H9 (cell line): Measurements from ENCODE around the gene CAPN2. TPM values are rescaled to one million over a fixed set of nuclear protein-coding genes. Genes with fewer than 3 reads are reported as not detected.

Source experiments
- DNase-seq: peaks from one replicate; pipeline ENCODE4 v3.0.0-alpha.2; 2017
- H2AFZ ChIP-seq: one replicate; pipeline ENCODE4 v1.6.1; 2013; ENCODE audit warnings: mild to moderate bottlenecking, low read length, control low read depth, moderate library complexity
- H2AK5ac ChIP-seq: 2 replicates; pipeline ENCODE4 v1.6.1; 2013; ENCODE audit warnings: low read length, control low read depth, mixed read lengths; ENCODE audit not compliant: insufficient read length
- H2BK120ac ChIP-seq: one replicate; pipeline ENCODE4 v1.6.1; 2013; ENCODE audit warnings: low read depth, mild to moderate bottlenecking, low read length, control low read depth, inconsistent platforms; ENCODE audit not compliant: poor library complexity, severe bottlenecking
- H2BK12ac ChIP-seq: 2 replicates; pipeline ENCODE4 v1.6.1; 2013; ENCODE audit warnings: low read length, control low read depth, mixed read lengths, low read depth; ENCODE audit not compliant: insufficient read length
- H2BK15ac ChIP-seq: 2 replicates; pipeline ENCODE4 v1.6.1; 2013; ENCODE audit warnings: low read depth, low read length, control low read depth
- H2BK20ac ChIP-seq: one replicate; pipeline ENCODE4 v1.6.1; 2013; ENCODE audit warnings: low read depth, mild to moderate bottlenecking, low read length, control low read depth, inconsistent platforms; ENCODE audit not compliant: poor library complexity, severe bottlenecking
- H2BK5ac ChIP-seq: 2 replicates; pipeline ENCODE4 v1.6.1; 2013; ENCODE audit warnings: low read length, control low read depth, mixed read lengths; ENCODE audit not compliant: insufficient read length
- H3K14ac ChIP-seq: 2 replicates; pipeline ENCODE4 v1.6.1; 2013; ENCODE audit warnings: low read length, control low read depth; ENCODE audit not compliant: insufficient read depth
- H3K18ac ChIP-seq: 2 replicates; pipeline ENCODE4 v1.6.1; 2013; ENCODE audit warnings: low read depth, mild to moderate bottlenecking, mixed read lengths, low read length, control low read depth; ENCODE audit not compliant: insufficient read length
- H3K23ac ChIP-seq: 2 replicates; pipeline ENCODE4 v1.6.1; 2013; ENCODE audit warnings: low read length, control low read depth, mixed read lengths, low read depth; ENCODE audit not compliant: insufficient read length
- H3K23me2 ChIP-seq: 2 replicates; pipeline ENCODE4 v1.6.1; 2013; ENCODE audit warnings: low read depth, mild to moderate bottlenecking, mixed read lengths, low read length, control low read depth; ENCODE audit not compliant: insufficient read length, poor library complexity, severe bottlenecking
- H3K27ac ChIP-seq: 2 replicates; pipeline ENCODE4 v1.5.1; 2013; ENCODE audit warnings: low read length, control low read depth, mixed read lengths, low read depth; ENCODE audit not compliant: insufficient read length
- H3K27me3 ChIP-seq: 2 replicates; pipeline ENCODE4 v1.6.1; 2013; ENCODE audit warnings: low read length, control low read depth, inconsistent platforms; ENCODE audit not compliant: insufficient read depth
- H3K4ac ChIP-seq: 2 replicates; pipeline ENCODE4 v1.6.1; 2013; ENCODE audit warnings: low read depth, mild to moderate bottlenecking, control low read depth, inconsistent platforms, low read length, moderate library complexity
- H3K4me1 ChIP-seq: 2 replicates; pipeline ENCODE4 v1.6.1; 2013; ENCODE audit warnings: low read length, control low read depth, inconsistent platforms; ENCODE audit not compliant: insufficient read depth
- H3K4me2 ChIP-seq: 2 replicates; pipeline ENCODE4 v1.6.1; 2013; ENCODE audit warnings: low read length, control low read depth, mixed read lengths; ENCODE audit not compliant: insufficient read length, insufficient read depth
- H3K56ac ChIP-seq: 2 replicates; pipeline ENCODE4 v1.6.1; 2013; ENCODE audit warnings: low read depth, mild to moderate bottlenecking, mixed read lengths, low read length, control low read depth; ENCODE audit not compliant: insufficient read length
- H3K79me1 ChIP-seq: 2 replicates; pipeline ENCODE4 v1.6.1; 2013; ENCODE audit warnings: low read depth, mild to moderate bottlenecking, moderate library complexity, low read length, control low read depth, inconsistent platforms; ENCODE audit not compliant: insufficient read depth, poor library complexity, severe bottlenecking
- H3K79me2 ChIP-seq: 2 replicates; pipeline ENCODE4 v1.6.1; 2013; ENCODE audit warnings: low read length, control low read depth, inconsistent platforms; ENCODE audit not compliant: insufficient read depth
- H3K9ac ChIP-seq: 2 replicates; pipeline ENCODE4 v1.6.1; 2013; ENCODE audit warnings: low read length, control low read depth, mixed read lengths; ENCODE audit not compliant: insufficient read length; ENCODE audit errors: extremely low read depth
- H3K9me3 ChIP-seq: one replicate; pipeline ENCODE4 v1.6.1; 2013; ENCODE audit warnings: low read depth, low read length, inconsistent platforms; ENCODE audit not compliant: control insufficient read depth
- H3T11ph ChIP-seq: one replicate; pipeline ENCODE4 v1.6.1; 2013; ENCODE audit warnings: mild to moderate bottlenecking, low read length, control low read depth, inconsistent platforms
- H4K20me1 ChIP-seq: one replicate; pipeline ENCODE4 v1.6.1; 2013; ENCODE audit not compliant: control insufficient read depth, insufficient read length, insufficient read depth
- H4K5ac ChIP-seq: 2 replicates; pipeline ENCODE4 v1.6.1; 2013; ENCODE audit warnings: low read depth, mild to moderate bottlenecking, mixed read lengths, low read length, control low read depth; ENCODE audit not compliant: insufficient read length
- H4K8ac ChIP-seq: replicated peaks from 2 replicates; pipeline ENCODE4 v1.6.1; 2013; ENCODE audit warnings: low read length, control low read depth, mixed read lengths, low read depth; ENCODE audit not compliant: insufficient read length
- H4K91ac ChIP-seq: 2 replicates; pipeline ENCODE4 v1.6.1; 2013; ENCODE audit warnings: low read depth, mild to moderate bottlenecking, moderate library complexity, mixed read lengths, low read length, control low read depth; ENCODE audit not compliant: insufficient read length
- H3K27ac Mint-ChIP-seq, 3 experiments: 2 replicates in 2 of 3; 3 replicates in 1 of 3; pipeline ENCODE4 v1.8.0; 2020 to 2021; ENCODE audit warnings: mixed read lengths in 3 of 3, mild to moderate bottlenecking in 1 of 3, moderate library complexity in 1 of 3
- H3K27me3 Mint-ChIP-seq: 2 replicates; pipeline ENCODE4 v1.8.0; 2021; ENCODE audit warnings: low read depth, mild to moderate bottlenecking, moderate library complexity, mixed read lengths
- H3K36me3 Mint-ChIP-seq, 3 experiments: 2 replicates in 2 of 3; 3 replicates in 1 of 3; pipeline ENCODE4 v1.8.0; 2020 to 2021; ENCODE audit warnings: low read depth in 3 of 3, mixed read lengths in 3 of 3; ENCODE audit not compliant: insufficient read depth in 1 of 3
- H3K4me1 Mint-ChIP-seq, 2 experiments: 2 replicates each; pipeline ENCODE4 v1.8.0; 2020; ENCODE audit warnings: mixed read lengths in 2 of 2
- H3K4me3 Mint-ChIP-seq, 2 experiments: 2 replicates in 1 of 2; 3 replicates in 1 of 2; pipeline ENCODE4 v1.8.0; 2020 to 2021; ENCODE audit warnings: mild to moderate bottlenecking in 2 of 2, mixed read lengths in 2 of 2, moderate library complexity in 1 of 2
- H3K9me3 Mint-ChIP-seq, 2 experiments: 2 replicates in 1 of 2; 3 replicates in 1 of 2; pipeline ENCODE4 v1.8.0; 2020; ENCODE audit warnings: mild to moderate bottlenecking in 2 of 2, mixed read lengths in 2 of 2, moderate library complexity in 1 of 2
- CTCF ChIP-seq: fragments of 200-600 bp; sonication (generic); conservative IDR thresholded peaks from 3 replicates; pipeline ENCODE4 v1.8.0; 2021; ENCODE audit warnings: antibody characterized with exemption, mild to moderate bottlenecking
- WGBS: extraction: QIAGEN DNeasy Blood & Tissue Kit; methylation state at CpG from one replicate; pipeline ENCODE4 v1.1.7; 2013; ENCODE audit warnings: missing lambda C conversion rate, low lambda C conversion rate, mixed read lengths; ENCODE audit not compliant: insufficient read length; ENCODE audit errors: extremely low coverage; 5-methylcytosine and 5-hydroxymethylcytosine counted together
- total RNA-seq: library from RNA; stranded (reverse); gene quantifications from 2 replicates; pipeline ENCODE4 v1.2.1, GENCODE V29; 2021

Gene CAPN2
- total RNA-seq, 1 experiment from 2014 or later, result 32.2 TPM

GRCh38 chr1:223680188-223680587 lies 32.2 kb upstream of the CAPN2 start:
- Histone ChIP-seq H4K20me1 (no peaks in the 10 kb centered on the region), H3K9me3 (no peaks in the 10 kb centered on the region), H3T11ph (no peak overlapping the region), H3K9ac (no peak overlapping the region), H3K79me2 (no peaks in the 10 kb centered on the region), H4K8ac (no peak overlapping the region), H2BK120ac (no peak overlapping the region), H3K4ac (no peak overlapping the region), H2AFZ (no peak overlapping the region), H3K79me1 (no peaks in the 10 kb centered on the region), H4K5ac (no peak overlapping the region), H3K23ac (no peak overlapping the region), H2BK20ac (no peak overlapping the region), H2BK5ac (no peak overlapping the region), H3K27ac (no peak overlapping the region), H2AK5ac (no peak overlapping the region), H3K14ac (no peak overlapping the region), H2BK12ac (no peak overlapping the region), H3K23me2 (no peaks in the 10 kb centered on the region), H3K56ac (no peak overlapping the region), H3K18ac (no peak overlapping the region), H3K4me2 (no peak overlapping the region), H3K4me1 (no peaks in the 10 kb centered on the region), H2BK15ac (no peak overlapping the region), H4K91ac (no peak overlapping the region), H3K27me3 (no peaks in the 10 kb centered on the region)
- Mint-ChIP-seq H3K4me1 (peaks cover 0 to 2% of the 10 kb centered on the region in 2 experiments; a peak in 1 of 4 replicates), H3K9me3 (peaks cover 6 to 13% of the 10 kb centered on the region in 2 experiments; a peak in 4 of 5 replicates), H3K27ac (no peak overlapping the region), H3K4me3 (no peak overlapping the region), H3K27me3 (peaks cover 11% of the 10 kb centered on the region), H3K36me3 (peaks cover 4 to 7% (median 5%) of the 10 kb centered on the region in 3 experiments; a peak in 6 of 7 replicates)
- no peak for TF ChIP-seq CTCF
- no peak for DNase-seq
- WGBS, result no CpG with 5 or more reads among the region's 2 CpGs
